Measurements from ENCODE around the gene SEPTIN12. TPM values are rescaled to one million over a fixed set of nuclear protein-coding genes. Genes with fewer than 3 reads are reported as not detected.

The SEPTIN12 gene
- polyA plus RNA-seq, 3 donors: not detected

DNA sequence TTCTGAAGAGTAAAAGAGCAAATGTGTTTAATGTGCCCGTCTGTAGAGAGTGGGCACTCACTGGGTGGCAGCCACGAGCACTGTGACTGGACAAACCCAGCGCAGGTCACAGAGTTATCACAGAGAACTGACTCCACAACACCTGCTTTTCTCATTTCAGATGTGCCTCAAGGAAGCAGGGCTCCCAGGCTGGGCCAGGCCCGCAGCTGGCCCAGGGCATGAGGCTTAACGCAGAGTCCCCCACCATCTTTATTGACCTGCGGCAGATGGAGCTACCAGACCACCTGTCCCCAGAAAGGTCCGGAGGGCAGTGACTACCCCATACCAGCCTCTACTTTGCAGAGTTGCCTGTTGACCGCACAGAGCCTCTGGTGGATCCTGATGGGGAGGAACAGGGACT lies 41.9 kb downstream of the SEPTIN12 start:
- Histone ChIP-seq H3K9me3 (replicated peaks in 1 of 2; ENCODE audit: control insufficient read depth in 1 of 2, insufficient read depth in 1 of 2, low read length in 2 of 2) (no peaks in the 10 kb centered on the region), H2AFZ (ENCODE audit: insufficient read depth, low read depth, low read length, poor library complexity, severe bottlenecking) (no peak overlapping the region), H3K9ac (ENCODE audit: insufficient read depth, low read length, poor library complexity, severe bottlenecking) (no peak overlapping the region), H3K4me1 (ENCODE audit: control insufficient read depth in 1 of 2, insufficient read depth in 2 of 2, low read length in 2 of 2) (peaks cover 4 to 6% of the 10 kb centered on the region in 2 donors), H4K20me1 (ENCODE audit: insufficient read depth, low read length) (no peaks in the 10 kb centered on the region), H3K27me3 (ENCODE audit: control insufficient read depth in 2 of 2, insufficient read depth in 2 of 2, low read length in 2 of 2) (no peaks in the 10 kb centered on the region), H3K27ac (ENCODE audit: low read depth in 1 of 2, low read length in 2 of 2) (no peak overlapping the region), H3K79me2 (ENCODE audit: insufficient read depth, low read length) (no peaks in the 10 kb centered on the region), H3K4me2 (replicated peaks; ENCODE audit: extremely low read depth, low read length, poor library complexity, severe bottlenecking) (no peak overlapping the region), H3K4me3 (replicated peaks in 1 of 3; ENCODE audit: low read depth in 2 of 3, low read length in 3 of 3) (no peak overlapping the region), H3K36me3 (replicated peaks in 1 of 2; ENCODE audit: control insufficient read depth in 1 of 2, insufficient read depth in 2 of 2, low read length in 2 of 2) (peaks cover 12 to 16% of the 10 kb centered on the region in 2 donors)
- H3K27me3 Mint-ChIP-seq (ENCODE audit: low read depth in 3 of 3): peaks cover 8 to 17% (median 12%) of the 10 kb centered on the region in 3 donors
- TF ChIP-seq, protein P1, sequence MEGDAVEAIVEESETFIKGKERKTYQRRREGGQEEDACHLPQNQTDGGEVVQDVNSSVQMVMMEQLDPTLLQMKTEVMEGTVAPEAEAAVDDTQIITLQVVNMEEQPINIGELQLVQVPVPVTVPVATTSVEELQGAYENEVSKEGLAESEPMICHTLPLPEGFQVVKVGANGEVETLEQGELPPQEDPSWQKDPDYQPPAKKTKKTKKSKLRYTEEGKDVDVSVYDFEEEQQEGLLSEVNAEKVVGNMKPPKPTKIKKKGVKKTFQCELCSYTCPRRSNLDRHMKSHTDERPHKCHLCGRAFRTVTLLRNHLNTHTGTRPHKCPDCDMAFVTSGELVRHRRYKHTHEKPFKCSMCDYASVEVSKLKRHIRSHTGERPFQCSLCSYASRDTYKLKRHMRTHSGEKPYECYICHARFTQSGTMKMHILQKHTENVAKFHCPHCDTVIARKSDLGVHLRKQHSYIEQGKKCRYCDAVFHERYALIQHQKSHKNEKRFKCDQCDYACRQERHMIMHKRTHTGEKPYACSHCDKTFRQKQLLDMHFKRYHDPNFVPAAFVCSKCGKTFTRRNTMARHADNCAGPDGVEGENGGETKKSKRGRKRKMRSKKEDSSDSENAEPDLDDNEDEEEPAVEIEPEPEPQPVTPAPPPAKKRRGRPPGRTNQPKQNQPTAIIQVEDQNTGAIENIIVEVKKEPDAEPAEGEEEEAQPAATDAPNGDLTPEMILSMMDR (IDR thresholded peaks at IDR 0.05): no peak
- H3K9me3 Mint-ChIP-seq: no peaks in the 10 kb centered on the region
- intact Hi-C loops (cut with micrococcal nuclease): no loop called here
- H3K27ac Mint-ChIP-seq: no peak overlapping the region
- DNase-seq: no peak
- H3K4me1 Mint-ChIP-seq: peaks cover 10% of the 10 kb centered on the region
- WGBS (ENCODE audit: insufficient coverage): 97% methylated on average over 4 of the region's 8 CpGs
- no peak overlapping the region for H3K4me3 Mint-ChIP-seq
- H3K36me3 Mint-ChIP-seq: peaks cover 8 to 10% of the 10 kb centered on the region in 2 donors

DNA sequence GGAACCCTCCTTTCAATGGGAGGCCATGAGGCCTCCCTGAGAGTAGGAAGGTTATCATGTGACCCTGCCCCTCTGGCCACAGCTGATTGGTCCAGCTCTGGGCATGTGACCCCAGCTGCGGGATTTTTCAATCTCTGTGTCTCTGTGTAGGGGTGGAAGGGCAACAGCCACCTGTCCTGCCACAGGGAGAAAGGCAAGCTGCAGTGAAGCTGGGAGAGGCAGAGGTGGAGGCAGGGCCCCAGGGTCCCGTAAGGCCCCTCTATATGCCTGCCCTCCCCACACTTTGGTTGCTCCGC lies 42.9 kb downstream of the SEPTIN12 start:
- no peak for DNase-seq
- H3K4me3 Mint-ChIP-seq: no peak overlapping the region
- H3K36me3 Mint-ChIP-seq: peaks cover under 1 to 2% of the 10 kb centered on the region in 2 donors
- Histone ChIP-seq H3K79me2 (ENCODE audit: insufficient read depth, low read length) (no peaks in the 10 kb centered on the region), H3K27ac (ENCODE audit: low read depth in 1 of 2, low read length in 2 of 2) (no peak overlapping the region), H2AFZ (ENCODE audit: insufficient read depth, low read depth, low read length, poor library complexity, severe bottlenecking) (no peak overlapping the region), H3K27me3 (ENCODE audit: control insufficient read depth in 2 of 2, insufficient read depth in 2 of 2, low read length in 2 of 2) (no peaks in the 10 kb centered on the region), H3K4me1 (ENCODE audit: control insufficient read depth in 1 of 2, insufficient read depth in 2 of 2, low read length in 2 of 2) (peaks cover 4 to 6% of the 10 kb centered on the region in 2 donors), H3K4me2 (replicated peaks; ENCODE audit: extremely low read depth, low read length, poor library complexity, severe bottlenecking) (no peak overlapping the region), H3K9ac (ENCODE audit: insufficient read depth, low read length, poor library complexity, severe bottlenecking) (no peak overlapping the region), H3K9me3 (replicated peaks in 1 of 2; ENCODE audit: control insufficient read depth in 1 of 2, insufficient read depth in 1 of 2, low read length in 2 of 2) (no peaks in the 10 kb centered on the region), H3K4me3 (replicated peaks in 1 of 3; ENCODE audit: low read depth in 2 of 3, low read length in 3 of 3) (no peak overlapping the region), H3K36me3 (replicated peaks in 1 of 2; ENCODE audit: control insufficient read depth in 1 of 2, insufficient read depth in 2 of 2, low read length in 2 of 2) (peaks cover 5 to 6% of the 10 kb centered on the region in 2 donors), H4K20me1 (ENCODE audit: insufficient read depth, low read length) (no peaks in the 10 kb centered on the region)
- H3K9me3 Mint-ChIP-seq: no peaks in the 10 kb centered on the region
- intact Hi-C loops (cut with micrococcal nuclease): no loop called here
- 100% methylated on average over 2 of the region's 3 CpGs for whole genome bisulfite sequencing (ENCODE audit: insufficient coverage)
- TF ChIP-seq, protein P1 (IDR thresholded peaks at IDR 0.05): no peak
- H3K27ac Mint-ChIP-seq: no peak overlapping the region
- peaks cover 8 to 17% (median 12%) of the 10 kb centered on the region in 3 donors for H3K27me3 Mint-ChIP-seq (ENCODE audit: low read depth in 3 of 3)
- H3K4me1 Mint-ChIP-seq: peaks cover 10% of the 10 kb centered on the region
